AG10803 (cell line): ENCODE results near the gene SLC16A2.

Source experiments
- DNase-seq: peaks from one replicate; pipeline ENCODE4 v3.0.0; 2010; ENCODE audit warnings: low read depth
- H3K4me3 ChIP-seq: 2 replicates; pipeline ENCODE4 v1.5.1; 2011; ENCODE audit warnings: mild to moderate bottlenecking, low read length, control low read depth
- CTCF ChIP-seq: conservative IDR thresholded peaks from 2 replicates; pipeline ENCODE4 v1.5.1; 2011; ENCODE audit warnings: mild to moderate bottlenecking, low read length, control low read depth, inconsistent platforms

SLC16A2 gene

GRCh38 chrX:74523870-74524735 lies 102.8 kb downstream of the SLC16A2 start:
- no peak for TF ChIP-seq CTCF
- DNase-seq: no peak
- no peak overlapping the region for H3K4me3 ChIP-seq

DNA sequence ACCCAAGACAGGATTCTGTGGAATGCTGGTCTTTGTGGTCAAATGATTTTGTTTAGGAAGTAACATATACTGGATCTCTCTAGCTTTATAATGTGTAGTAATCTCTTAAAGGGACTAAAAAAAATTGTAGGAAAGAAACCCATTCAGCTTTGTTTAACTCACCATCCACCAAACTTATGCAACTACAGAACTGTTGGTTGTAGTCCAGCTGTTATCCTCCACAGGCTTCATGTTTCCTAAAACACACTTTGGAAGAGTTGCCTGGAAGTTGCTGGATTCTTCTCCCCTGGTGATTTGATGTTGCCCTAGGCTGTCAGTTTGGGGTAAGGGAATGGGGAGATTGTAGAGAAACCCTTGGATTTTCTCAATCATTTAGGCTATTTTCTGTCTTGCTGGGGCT lies 103.8 kb downstream of the SLC16A2 start:
- DNase-seq: peak; percentile 50
- no peak for TF ChIP-seq CTCF
- H3K4me3 ChIP-seq: no peak overlapping the region

- DNase-seq: no peak
- H3K4me3 ChIP-seq: no peak overlapping the region
- no peak for TF ChIP-seq CTCF
Measured at GRCh38 chrX:74526764-74527163, 105.5 kb downstream of the SLC16A2 start.

DNA sequence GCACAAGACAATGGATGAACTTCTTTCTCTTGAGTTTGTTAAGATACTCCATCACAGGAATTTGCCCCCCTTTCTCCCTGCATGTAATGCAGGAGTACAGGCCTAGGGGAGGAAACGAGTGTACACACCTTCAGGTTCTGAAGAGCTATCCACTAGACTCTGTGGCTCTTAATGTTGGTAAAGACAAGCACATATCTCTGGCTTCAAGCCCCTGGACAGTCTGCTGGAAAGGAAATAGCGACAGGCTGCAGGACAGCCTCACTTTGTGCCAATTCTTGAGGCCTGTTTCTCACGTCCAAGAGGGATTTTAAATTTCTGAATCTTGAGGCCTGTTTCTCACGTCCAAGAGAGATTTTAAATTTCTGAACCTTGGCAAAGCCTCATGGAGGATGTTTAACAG lies 106.1 kb downstream of the SLC16A2 start:
- DNase-seq: no peak
- no peak overlapping the region for H3K4me3 ChIP-seq
- TF ChIP-seq CTCF: no peak

DNA sequence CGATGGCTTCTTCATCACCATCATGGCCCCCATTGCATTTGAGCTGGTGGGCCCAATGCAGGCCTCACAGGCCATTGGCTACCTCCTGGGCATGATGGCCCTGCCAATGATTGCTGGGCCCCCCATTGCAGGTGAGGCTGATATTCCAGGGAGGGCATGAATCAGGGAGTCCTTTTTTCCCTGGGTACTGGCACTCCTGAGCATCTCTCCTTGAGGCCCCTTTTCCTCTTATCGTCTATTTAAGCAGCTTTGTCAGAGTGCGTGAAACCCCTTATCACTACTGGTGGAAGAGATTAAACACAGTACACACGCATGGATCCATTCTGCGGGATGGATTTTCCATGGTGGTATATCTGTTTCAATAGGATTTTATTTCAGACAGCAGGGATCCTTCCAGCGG lies 108.0 kb downstream of the SLC16A2 start:
- no peak for TF ChIP-seq CTCF
- no peak overlapping the region for H3K4me3 ChIP-seq
- DNase-seq: no peak

DNA sequence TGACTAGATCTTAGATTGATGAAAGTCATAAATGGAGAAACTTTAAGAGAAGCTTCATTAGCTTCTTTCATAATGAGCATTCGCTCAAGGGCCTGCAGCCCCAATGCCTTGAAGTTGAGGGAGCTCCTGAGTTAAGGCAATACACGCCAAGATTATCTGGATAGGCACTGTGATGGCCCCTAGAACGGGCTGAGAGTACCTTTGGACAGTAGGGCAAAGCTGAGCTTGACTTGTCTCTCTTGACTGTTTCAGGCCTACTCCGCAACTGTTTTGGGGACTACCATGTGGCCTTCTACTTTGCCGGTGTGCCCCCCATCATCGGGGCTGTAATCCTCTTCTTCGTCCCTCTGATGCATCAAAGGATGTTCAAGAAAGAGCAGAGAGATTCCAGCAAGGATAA lies 109.8 kb downstream of the SLC16A2 start:
- no peak overlapping the region for H3K4me3 ChIP-seq
- no peak for TF ChIP-seq CTCF
- DNase-seq: no peak

- DNase-seq: peak; percentile 56
- TF ChIP-seq CTCF: no peak
- H3K4me3 ChIP-seq: no peak overlapping the region
Measured at GRCh38 chrX:74534569-74535038, 113.3 kb downstream of the SLC16A2 start.
